Gastrocnemius medialis (tissue), 4 donors: ENCODE measurements around the gene LZTFL1.

Experiments
- CTCF ChIP-seq, 5 experiments: fragments of 450-650 bp in 3 of 5; fragments of 200-600 bp in 2 of 5; sonication (generic) in 2 of 5; IDR thresholded peaks in 4 of 5; conservative IDR thresholded peaks in 1 of 5; 1 replicate in 4 of 5; 2 replicates in 1 of 5; pipeline ENCODE4 v1.5.1; 2016 to 2019; ENCODE audit warnings: antibody characterized with exemption in 5 of 5, mild to moderate bottlenecking in 3 of 5, moderate library complexity in 3 of 5
- POLR2A ChIP-seq, 2 donors: fragments of 450-650 bp; IDR thresholded peaks; one replicate each; pipeline ENCODE4 v1.6.1; 2017; ENCODE audit warnings: antibody characterized with exemption in 2 of 2, mild to moderate bottlenecking in 2 of 2, moderate library complexity in 2 of 2

GRCh38 chr3:45841420-45841756, 531 bp downstream of the LZTFL1 start:
- no peak for TF ChIP-seq CTCF (IDR thresholded peaks at IDR 0.05 in 4 of 5, conservative IDR thresholded peaks at IDR 0.05 in 1 of 5)
- TF ChIP-seq POLR2A (IDR thresholded peaks at IDR 0.05) = no peak
